ENCODE measurements around the gene MBNL1. TPM values are rescaled to one million over a fixed set of nuclear protein-coding genes. Genes with fewer than 3 reads are reported as not detected.

The MBNL1 gene
- total RNA-seq, 1 experiment from 2014 or later: 200 TPM

- Histone ChIP-seq H3K9me2 (ENCODE audit: insufficient read depth) (no peaks in the 10 kb centered on the region), H3K9ac (ENCODE audit: low read length) (no peak overlapping the region), H3K27me3 (ENCODE audit: insufficient read depth, low read length) (no peaks in the 10 kb centered on the region), H4K20me1 (ENCODE audit: insufficient read depth) (peaks cover 16% of the 10 kb centered on the region; the same call in 1 of the 2 replicates), H3K4me1 (ENCODE audit: control insufficient read depth in 1 of 2, insufficient read depth in 2 of 2, low read length in 2 of 2) (peaks cover 12 to 26% of the 10 kb centered on the region in 2 experiments; a peak in 3 of 4 replicates), H3K36me3 (ENCODE audit: control insufficient read depth in 1 of 2, insufficient read depth in 2 of 2, low read length in 2 of 2) (no peaks in the 10 kb centered on the region), H3K4me3 (replicated peaks in 1 of 2; ENCODE audit: low read depth in 1 of 2, low read length in 2 of 2) (no peak overlapping the region), H3K9me3 (ENCODE audit: control insufficient read depth in 1 of 2, insufficient read depth in 1 of 2, low read depth in 1 of 2, low read length in 2 of 2) (no peaks in the 10 kb centered on the region), H3K79me2 (ENCODE audit: insufficient read depth, low read length) (peaks cover 97% of the 10 kb centered on the region), H3K4me2 (ENCODE audit: low read length) (no peak overlapping the region), H3K27ac (ENCODE audit: low read depth, low read length) (no peak overlapping the region), H2AFZ (ENCODE audit: low read depth, low read length, poor library complexity, severe bottlenecking) (no peak overlapping the region)
- RAD21 ChIA-PET (ENCODE audit: low non-redundant PET in 1 of 2, low total read pairs in 2 of 2, uncharacterized antibody in 2 of 2, unreplicated experiment in 2 of 2): no interaction called here
- no peak for TF ChIP-seq ZNF274 (IDR thresholded peaks at IDR 0.05; ENCODE audit: low read depth, low read length)
- TF ChIP-seq, protein P1, sequence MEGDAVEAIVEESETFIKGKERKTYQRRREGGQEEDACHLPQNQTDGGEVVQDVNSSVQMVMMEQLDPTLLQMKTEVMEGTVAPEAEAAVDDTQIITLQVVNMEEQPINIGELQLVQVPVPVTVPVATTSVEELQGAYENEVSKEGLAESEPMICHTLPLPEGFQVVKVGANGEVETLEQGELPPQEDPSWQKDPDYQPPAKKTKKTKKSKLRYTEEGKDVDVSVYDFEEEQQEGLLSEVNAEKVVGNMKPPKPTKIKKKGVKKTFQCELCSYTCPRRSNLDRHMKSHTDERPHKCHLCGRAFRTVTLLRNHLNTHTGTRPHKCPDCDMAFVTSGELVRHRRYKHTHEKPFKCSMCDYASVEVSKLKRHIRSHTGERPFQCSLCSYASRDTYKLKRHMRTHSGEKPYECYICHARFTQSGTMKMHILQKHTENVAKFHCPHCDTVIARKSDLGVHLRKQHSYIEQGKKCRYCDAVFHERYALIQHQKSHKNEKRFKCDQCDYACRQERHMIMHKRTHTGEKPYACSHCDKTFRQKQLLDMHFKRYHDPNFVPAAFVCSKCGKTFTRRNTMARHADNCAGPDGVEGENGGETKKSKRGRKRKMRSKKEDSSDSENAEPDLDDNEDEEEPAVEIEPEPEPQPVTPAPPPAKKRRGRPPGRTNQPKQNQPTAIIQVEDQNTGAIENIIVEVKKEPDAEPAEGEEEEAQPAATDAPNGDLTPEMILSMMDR (IDR thresholded peaks at IDR 0.05 in 2 of 3, conservative IDR thresholded peaks at IDR 0.05 in 1 of 3; ENCODE audit: borderline replicate concordance in 1 of 3, insufficient read depth in 1 of 3, low read depth in 2 of 3, low read length in 2 of 3): no peak
- no peak for TF ChIP-seq EZH2 (IDR thresholded peaks at IDR 0.05)
- TF ChIP-seq ELF1 (IDR thresholded peaks at IDR 0.05; ENCODE audit: borderline replicate concordance, low read depth): no peak
- no peak for TF ChIP-seq EGR1 (IDR thresholded peaks at IDR 0.05; ENCODE audit: low read depth)
- TF ChIP-seq EZH2phosphoT487 (IDR thresholded peaks at IDR 0.05; ENCODE audit: borderline replicate concordance): no peak
- TF ChIP-seq ATF3 (IDR thresholded peaks at IDR 0.05): no peak
- TF ChIP-seq, protein P2, sequence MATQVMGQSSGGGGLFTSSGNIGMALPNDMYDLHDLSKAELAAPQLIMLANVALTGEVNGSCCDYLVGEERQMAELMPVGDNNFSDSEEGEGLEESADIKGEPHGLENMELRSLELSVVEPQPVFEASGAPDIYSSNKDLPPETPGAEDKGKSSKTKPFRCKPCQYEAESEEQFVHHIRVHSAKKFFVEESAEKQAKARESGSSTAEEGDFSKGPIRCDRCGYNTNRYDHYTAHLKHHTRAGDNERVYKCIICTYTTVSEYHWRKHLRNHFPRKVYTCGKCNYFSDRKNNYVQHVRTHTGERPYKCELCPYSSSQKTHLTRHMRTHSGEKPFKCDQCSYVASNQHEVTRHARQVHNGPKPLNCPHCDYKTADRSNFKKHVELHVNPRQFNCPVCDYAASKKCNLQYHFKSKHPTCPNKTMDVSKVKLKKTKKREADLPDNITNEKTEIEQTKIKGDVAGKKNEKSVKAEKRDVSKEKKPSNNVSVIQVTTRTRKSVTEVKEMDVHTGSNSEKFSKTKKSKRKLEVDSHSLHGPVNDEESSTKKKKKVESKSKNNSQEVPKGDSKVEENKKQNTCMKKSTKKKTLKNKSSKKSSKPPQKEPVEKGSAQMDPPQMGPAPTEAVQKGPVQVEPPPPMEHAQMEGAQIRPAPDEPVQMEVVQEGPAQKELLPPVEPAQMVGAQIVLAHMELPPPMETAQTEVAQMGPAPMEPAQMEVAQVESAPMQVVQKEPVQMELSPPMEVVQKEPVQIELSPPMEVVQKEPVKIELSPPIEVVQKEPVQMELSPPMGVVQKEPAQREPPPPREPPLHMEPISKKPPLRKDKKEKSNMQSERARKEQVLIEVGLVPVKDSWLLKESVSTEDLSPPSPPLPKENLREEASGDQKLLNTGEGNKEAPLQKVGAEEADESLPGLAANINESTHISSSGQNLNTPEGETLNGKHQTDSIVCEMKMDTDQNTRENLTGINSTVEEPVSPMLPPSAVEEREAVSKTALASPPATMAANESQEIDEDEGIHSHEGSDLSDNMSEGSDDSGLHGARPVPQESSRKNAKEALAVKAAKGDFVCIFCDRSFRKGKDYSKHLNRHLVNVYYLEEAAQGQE (IDR thresholded peaks at IDR 0.05; ENCODE audit: low read depth): no peak
- TF ChIP-seq SIN3A (IDR thresholded peaks at IDR 0.05; ENCODE audit: low read depth): no peak
- no peak for TF ChIP-seq YY1 (IDR thresholded peaks at IDR 0.05; ENCODE audit: extremely low read depth, insufficient replicate concordance, low read depth, low read length)
- no peak for TF ChIP-seq FOSL1 (IDR thresholded peaks at IDR 0.05; ENCODE audit: low read depth)
- no peak for TF ChIP-seq CEBPB (IDR thresholded peaks at IDR 0.05; ENCODE audit: low read depth)
- no peak for TF ChIP-seq ZFX (IDR thresholded peaks at IDR 0.05)
- ATAC-seq (no peak), DNase-seq (ENCODE audit: low read depth, low spot score) (no peak)
- CTCF ChIA-PET: no interaction called here
- BruUV-seq (replicated peaks): no TSS peak
- POLR2A ChIA-PET: no interaction called here
- intact Hi-C loops (cut with micrococcal nuclease): no loop called here
These were observed 19.3 kb downstream of the MBNL1 start for GRCh38 chr3:152287898-152288576.
